ENCODE results near the gene TSKU. TPM values are rescaled to one million over a fixed set of nuclear protein-coding genes. Genes with fewer than 3 reads are reported as not detected.
A peak's percentile ranks its signal among the peaks of the same experiment; 100 is the strongest.

TSKU gene
- total and polyA plus RNA-seq, 9 of the 15 experiments (the other 6 are each of a cell fraction or from before 2014, with no cell fraction given): 0.60 to 11.9 (median 8.4) TPM

DNA sequence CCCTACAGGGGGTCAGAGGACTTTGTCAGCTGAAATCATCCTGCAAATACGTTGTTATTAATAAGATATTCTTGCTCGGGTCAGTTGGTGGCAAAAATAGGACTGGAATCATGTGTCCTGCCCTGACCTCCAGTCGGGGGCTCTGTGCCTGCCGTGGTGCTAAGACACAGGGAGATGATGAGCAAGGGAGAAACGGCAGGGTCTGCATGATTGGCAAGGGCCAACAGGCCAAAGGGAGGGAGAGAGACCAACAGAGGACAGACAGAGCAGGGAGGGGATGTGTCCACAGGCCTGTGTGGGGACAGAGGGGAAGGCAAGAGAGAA, 10.4 kb upstream of the TSKU start:
- Histone ChIP-seq H3K9me3 (replicated peaks; ENCODE audit: control insufficient read depth, insufficient read depth, low read depth, low read length) (peaks cover 9% of the 10 kb centered on the region), H3K4me1 (replicated peaks in 1 of 2; ENCODE audit: control insufficient read depth in 2 of 2, insufficient read depth in 2 of 2, low read length in 2 of 2) (peaks cover 7 to 9% of the 10 kb centered on the region in 2 experiments; a peak in 4 of 5 replicates), H4K20me1 (replicated peaks; ENCODE audit: control insufficient read depth, insufficient read depth, low read length) (no peaks in the 10 kb centered on the region), H3K9ac (ENCODE audit: insufficient read depth in 1 of 2, low read depth in 2 of 2, low read length in 2 of 2) (peak overlapping the region in 1 of 2 experiments; percentile 14; a peak in 1 of 4 replicates), H3K79me2 (ENCODE audit: control insufficient read depth, insufficient read depth, low read length) (no peaks in the 10 kb centered on the region), H3K27me3 (ENCODE audit: control insufficient read depth in 2 of 2, insufficient read depth in 2 of 2, low read length in 2 of 2) (no peaks in the 10 kb centered on the region), H3K4me3 (no peak overlapping the region), H3K27ac (ENCODE audit: extremely low read depth, low read depth, low read length) (no peak overlapping the region), H3K4me2 (ENCODE audit: insufficient read depth, low read length) (no peak overlapping the region), H3K9me1 (ENCODE audit: control insufficient read depth, insufficient read depth, low read length) (no peaks in the 10 kb centered on the region), H3K36me3 (ENCODE audit: control insufficient read depth, insufficient read depth, low read length) (no peaks in the 10 kb centered on the region), H2AFZ (ENCODE audit: low read depth, low read length) (no peak overlapping the region)
- intact Hi-C loops (cut with micrococcal nuclease) (no loop called here), in situ Hi-C loops (cut with MboI) (no loop called here)
- ChIA-PET CTCF (ENCODE audit: low intra/inter-chr PET ratio) (no interaction called here), POLR2A (no interaction called here)
- BruUV-seq (replicated peaks): no TSS peak
- ATAC-seq (no peak), FAIRE-seq (no peak), DNase-seq (ENCODE audit: extremely low read depth in 1 of 4, low spot score in 3 of 4) (no peak)
- 29% methylated on average over 5 of the region's 5 CpGs for WGBS (ENCODE audit: insufficient coverage, low coverage, missing lambda C conversion rate)
- TF ChIP-seq SETDB1 (IDR thresholded peaks at IDR 0.05; ENCODE audit: low read length): no peak
- TF ChIP-seq, protein P1, sequence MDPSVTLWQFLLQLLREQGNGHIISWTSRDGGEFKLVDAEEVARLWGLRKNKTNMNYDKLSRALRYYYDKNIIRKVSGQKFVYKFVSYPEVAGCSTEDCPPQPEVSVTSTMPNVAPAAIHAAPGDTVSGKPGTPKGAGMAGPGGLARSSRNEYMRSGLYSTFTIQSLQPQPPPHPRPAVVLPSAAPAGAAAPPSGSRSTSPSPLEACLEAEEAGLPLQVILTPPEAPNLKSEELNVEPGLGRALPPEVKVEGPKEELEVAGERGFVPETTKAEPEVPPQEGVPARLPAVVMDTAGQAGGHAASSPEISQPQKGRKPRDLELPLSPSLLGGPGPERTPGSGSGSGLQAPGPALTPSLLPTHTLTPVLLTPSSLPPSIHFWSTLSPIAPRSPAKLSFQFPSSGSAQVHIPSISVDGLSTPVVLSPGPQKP (CRISPR knock-in tag; IDR thresholded peaks at IDR 0.05): no peak
- TF ChIP-seq BCL6 (CRISPR knock-in tag; IDR thresholded peaks at IDR 0.05): no peak
- TF ChIP-seq, protein P2, sequence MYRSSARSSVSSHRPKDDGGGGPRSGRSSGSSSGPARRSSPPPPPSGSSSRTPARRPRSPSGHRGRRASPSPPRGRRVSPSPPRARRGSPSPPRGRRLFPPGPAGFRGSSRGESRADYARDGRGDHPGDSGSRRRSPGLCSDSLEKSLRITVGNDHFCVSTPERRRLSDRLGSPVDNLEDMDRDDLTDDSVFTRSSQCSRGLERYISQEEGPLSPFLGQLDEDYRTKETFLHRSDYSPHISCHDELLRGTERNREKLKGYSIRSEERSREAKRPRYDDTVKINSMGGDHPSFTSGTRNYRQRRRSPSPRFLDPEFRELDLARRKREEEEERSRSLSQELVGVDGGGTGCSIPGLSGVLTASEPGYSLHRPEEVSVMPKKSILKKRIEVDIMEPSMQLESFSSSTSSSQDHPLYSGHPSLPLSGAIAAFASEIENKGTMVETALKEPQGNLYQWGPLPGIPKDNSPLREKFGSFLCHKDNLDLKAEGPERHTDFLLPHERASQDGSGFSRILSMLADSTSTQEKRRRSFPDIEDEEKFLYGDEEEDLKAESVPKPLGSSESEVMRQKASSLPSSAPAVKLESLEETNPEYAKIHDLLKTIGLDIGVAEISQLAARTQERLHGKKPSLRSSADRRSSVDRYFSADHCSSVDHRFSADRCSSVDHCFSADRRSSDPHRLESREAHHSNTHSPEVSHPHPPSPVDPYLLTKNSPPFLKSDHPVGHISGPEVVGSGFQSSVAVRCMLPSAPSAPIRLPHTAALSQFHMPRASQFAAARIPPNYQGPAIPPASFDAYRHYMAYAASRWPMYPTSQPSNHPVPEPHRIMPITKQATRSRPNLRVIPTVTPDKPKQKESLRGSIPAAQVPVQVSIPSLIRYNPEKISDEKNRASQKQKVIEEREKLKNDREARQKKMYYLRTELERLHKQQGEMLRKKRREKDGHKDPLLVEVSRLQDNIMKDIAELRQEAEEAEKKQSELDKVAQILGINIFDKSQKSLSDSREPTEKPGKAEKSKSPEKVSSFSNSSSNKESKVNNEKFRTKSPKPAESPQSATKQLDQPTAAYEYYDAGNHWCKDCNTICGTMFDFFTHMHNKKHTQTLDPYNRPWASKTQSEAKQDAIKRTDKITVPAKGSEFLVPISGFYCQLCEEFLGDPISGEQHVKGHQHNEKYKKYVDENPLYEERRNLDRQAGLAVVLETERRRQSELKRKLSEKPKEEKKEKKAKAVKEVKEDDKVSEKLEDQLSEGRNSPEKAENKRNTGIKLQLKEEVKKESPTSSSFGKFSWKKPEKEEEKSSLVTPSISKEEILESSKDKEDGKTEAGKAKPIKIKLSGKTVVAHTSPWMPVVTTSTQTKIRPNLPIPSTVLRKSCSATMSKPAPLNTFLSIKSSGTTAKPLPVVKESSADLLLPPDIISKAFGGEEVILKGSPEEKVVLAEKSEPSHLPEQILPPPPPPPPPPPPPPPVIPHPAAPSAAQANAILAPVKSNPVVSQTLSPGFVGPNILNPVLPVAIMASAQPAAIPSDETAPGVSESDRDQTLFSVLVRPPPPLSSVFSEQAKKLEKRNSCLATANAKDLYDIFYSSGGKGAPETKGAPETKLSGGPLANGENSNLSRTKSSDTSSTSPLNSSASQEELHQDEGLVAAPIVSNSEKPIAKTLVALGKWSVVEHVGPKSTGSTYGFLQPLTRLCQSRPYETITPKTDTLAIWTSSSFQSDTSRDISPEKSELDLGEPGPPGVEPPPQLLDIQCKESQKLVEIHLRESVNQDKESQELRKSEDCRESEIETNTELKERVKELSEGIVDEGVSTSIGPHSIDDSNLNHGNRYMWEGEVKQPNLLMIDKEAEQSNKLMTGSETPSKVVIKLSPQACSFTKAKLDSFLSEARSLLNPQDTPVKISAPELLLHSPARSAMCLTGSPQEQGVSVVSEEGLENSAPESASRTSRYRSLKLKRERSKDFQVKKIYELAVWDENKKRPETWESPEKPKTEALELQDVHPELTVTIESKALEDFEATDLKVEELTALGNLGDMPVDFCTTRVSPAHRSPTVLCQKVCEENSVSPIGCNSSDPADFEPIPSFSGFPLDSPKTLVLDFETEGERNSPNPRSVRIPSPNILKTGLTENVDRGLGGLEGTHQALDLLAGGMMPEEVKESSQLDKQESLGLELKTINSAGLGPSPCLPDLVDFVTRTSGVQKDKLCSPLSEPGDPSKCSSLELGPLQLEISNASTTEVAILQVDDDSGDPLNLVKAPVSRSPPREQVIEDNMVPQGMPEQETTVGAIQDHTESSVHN (IDR thresholded peaks at IDR 0.05; ENCODE audit: borderline replicate concordance in 1 of 2, low read depth in 1 of 2): no peak
- TF ChIP-seq, protein P3, sequence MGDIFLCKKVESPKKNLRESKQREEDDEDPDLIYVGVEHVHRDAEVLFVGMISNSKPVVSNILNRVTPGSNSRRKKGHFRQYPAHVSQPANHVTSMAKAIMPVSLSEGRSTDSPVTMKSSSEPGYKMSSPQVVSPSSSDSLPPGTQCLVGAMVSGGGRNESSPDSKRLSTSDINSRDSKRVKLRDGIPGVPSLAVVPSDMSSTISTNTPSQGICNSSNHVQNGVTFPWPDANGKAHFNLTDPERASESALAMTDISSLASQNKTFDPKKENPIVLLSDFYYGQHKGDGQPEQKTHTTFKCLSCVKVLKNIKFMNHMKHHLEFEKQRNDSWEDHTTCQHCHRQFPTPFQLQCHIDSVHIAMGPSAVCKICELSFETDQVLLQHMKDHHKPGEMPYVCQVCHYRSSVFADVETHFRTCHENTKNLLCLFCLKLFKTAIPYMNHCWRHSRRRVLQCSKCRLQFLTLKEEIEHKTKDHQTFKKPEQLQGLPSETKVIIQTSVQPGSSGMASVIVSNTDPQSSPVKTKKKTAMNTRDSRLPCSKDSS (IDR thresholded peaks at IDR 0.05; ENCODE audit: low read depth, partially characterized antibody): no peak
- no peak for TF ChIP-seq GTF2A2 (tag; IDR thresholded peaks at IDR 0.05)
- TF ChIP-seq TFAM (CRISPR knock-in tag; conservative IDR thresholded peaks at IDR 0.05): no peak
- TF ChIP-seq, protein P4, sequence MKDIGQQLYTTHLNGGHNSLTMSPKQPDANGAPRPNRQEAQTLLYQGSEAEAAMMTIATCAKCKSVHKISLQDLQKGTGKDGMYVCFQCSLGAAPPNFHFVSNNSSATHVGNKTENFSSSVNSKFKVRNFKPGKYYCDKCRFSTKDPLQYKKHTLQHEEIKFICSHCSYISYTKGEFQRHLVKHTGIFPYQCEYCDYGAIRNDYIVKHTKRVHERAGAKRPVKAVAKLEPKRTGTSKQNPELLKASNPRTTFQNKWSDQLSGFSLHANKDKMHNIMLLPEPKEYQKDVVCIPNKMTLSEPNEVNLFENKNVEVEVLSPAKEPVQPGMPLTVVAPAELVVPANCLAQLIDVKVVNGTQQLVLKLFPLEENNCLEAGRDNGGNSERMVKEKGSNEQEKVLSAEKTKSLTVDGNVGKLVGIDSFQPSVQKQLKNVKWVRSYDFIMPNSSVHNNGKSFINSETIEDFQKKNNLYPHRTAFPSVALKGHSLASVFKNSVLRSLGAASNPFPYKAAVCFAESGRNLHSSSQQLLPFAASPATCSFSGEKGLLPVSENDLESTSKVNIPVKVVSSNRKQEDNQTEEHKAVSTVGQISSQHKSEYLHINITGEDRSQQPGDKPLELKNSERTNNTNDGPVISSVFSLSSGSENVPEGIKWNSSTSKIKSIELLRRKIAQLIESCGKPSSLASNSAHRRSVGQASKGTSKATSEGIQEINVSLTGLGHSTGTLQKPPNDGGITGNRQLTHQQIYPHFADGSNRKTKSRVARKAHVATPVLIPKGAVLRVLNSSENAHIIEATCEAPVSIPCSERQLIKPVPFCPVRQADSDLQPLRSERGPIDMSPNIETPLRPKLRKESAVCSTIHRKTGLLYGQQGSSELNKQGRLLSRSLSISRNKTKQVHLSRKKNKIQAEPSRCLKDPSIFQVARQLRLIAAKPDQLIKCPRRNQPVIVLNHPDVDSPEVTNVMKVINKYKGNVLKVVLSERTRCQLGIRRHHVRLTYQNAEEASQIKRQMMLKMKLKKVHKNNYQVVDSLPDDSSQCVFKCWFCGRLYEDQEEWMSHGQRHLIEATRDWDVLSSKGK (CRISPR knock-in tag; IDR thresholded peaks at IDR 0.05): no peak

Data from K562 (cell line).